GM21825 (cell line): ENCODE data around the gene SEMA3F.
A peak's percentile ranks its signal among the peaks of the same experiment; 100 is the strongest.
"Not testable (repeated sequence)": the region's sequence is repeated elsewhere in the genome, so short reads cannot be mapped to it uniquely, and the experiment has no call there.

Source experiments
- ATAC-seq: cut with Tn5 transposase; IDR thresholded peaks from one replicate; pipeline ENCODE4 v1.9.1; 2021; ENCODE audit warnings: mild to moderate bottlenecking, moderate library complexity; ENCODE audit not compliant: unreplicated experiment

SEMA3F gene

GRCh38 chr3:50227390-50228183 is 72.5 kb downstream of the SEMA3F start:
- ATAC-seq = peak; percentile 85

DNA sequence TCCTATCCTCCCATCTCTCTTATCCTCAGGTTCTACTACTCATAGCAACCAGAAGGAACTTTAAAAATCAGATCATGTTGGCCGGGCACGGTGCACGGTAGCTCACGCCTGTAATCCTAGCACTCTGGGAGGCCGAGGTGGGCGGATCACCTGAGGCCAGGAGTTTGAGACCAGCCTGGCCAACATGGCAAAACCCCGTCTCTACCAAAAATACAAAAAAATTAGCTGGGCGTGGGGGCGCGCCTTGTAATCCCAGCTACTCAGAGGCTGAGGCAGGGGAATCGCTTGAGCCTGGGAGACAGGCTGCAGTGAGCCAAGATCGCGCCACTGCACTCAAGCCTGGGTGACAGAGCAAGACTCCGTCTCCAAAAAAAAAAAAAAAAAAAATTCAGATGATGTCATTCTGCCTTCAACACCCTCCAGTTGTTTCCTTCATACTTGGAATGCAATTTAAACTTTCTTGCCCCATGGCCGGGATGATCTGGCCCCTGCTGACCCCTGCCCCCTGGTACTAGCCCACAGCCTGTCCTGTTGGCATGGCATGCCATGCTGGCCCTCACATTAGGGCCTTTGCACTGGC is 73.2 kb downstream of the SEMA3F start:
- ATAC-seq = not testable (repeated sequence)

- ATAC-seq = no peak
Observed at GRCh38 chr3:50229490-50229889, 74.4 kb downstream of the SEMA3F start.

GRCh38 chr3:50230104-50230793 is 75.1 kb downstream of the SEMA3F start:
- no peak for ATAC-seq

DNA sequence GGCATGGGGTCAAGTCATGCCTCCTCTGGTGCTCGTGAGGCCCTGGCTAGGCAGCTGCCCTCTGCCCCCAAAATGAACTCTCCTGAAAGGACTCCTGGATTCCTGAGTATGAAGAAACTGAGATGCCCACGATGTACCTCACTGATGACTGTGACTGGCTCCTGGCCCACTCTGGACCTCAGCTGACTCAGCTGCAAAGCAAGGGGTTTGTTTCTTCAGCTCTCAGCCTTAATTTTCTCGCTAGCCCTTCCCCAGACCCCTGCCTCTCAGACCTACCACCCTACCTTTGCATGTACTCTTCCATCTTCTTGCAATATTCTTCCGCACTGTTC is 75.6 kb downstream of the SEMA3F start:
- ATAC-seq = no peak

- no peak for ATAC-seq
Observed at GRCh38 chr3:50231581-50231980, 76.5 kb downstream of the SEMA3F start.

DNA sequence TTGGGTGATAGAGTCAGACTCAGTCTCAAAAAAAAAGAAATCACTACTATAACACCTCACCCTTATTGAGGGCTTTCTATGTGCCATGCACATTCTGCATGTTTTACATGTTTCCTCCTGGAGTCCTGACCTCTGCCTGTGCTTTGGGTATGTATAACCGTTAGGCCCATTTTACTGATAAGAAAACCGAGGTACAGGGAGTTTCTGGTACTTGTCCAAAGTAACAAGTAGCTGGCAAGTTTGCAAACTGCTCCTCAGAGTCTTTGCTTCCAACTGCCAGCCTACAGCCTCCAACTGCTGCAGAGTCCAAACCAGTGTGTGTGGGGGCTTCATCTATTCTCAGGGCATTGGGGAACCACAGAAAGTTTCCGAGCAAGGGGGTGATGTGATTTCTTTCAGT is 77.2 kb downstream of the SEMA3F start:
- no peak for ATAC-seq

DNA sequence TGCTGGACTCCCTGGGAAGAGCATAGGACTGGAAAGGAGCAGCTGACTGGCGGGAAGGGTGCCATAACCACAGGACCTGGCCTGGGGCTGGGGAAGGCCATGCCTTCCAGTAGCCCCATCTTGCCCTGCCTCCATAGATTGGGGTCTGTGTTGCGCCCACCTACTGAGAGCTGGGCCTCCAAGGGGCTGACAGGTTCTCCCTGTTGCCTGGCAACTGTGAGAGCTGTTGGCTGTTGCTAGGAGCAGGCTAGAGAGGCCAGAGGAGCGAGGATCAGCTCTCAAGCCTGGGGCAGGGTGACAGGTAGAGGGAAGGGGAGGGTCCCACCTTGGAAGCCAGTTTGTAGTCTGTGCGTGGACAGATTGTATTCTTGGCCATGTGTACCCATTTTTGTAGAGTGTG is 78.1 kb downstream of the SEMA3F start:
- ATAC-seq = no peak

DNA sequence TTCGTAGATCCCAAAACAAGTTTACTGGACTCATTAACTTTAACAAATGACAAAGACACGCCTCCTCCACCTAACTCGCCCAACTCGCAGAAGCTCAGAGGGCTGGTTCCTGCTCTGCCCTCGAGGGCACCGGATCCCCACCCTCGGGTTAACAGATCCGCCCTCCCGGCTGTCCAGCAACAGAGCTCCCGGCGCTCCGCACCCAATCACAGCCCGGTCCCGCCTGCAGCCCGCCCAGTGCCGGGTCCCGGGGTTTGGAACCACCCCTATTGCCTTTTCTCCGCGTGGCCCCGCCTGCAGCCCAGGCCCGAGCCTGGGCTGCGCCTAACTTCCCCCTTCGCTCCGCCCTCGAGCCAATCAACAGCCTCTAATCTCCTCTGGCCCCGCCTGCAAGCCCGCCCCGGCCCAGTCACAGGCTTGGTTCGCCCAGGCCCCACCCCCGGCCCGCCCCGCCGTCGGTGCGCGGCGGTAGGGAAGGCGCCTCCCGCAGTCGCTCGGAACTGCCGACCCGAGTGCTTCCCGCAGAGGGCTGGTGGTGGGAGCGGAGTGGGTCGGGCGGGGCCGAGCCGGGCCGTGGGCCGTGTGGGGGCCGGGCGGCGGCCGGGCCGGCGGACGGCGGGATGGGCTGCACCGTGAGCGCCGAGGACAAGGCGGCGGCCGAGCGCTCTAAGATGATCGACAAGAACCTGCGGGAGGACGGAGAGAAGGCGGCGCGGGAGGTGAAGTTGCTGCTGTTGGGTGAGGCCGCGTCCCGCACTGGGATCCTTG is 80.8 kb downstream of the SEMA3F start, which contains the start of gene GNAI2:
GNAI2 (plus strand) TSS at position 489 of the 768 bp plus-strand sequence; CDS start at position 621, 132 bp downstream.
- ATAC-seq = peak; percentile 90

DNA sequence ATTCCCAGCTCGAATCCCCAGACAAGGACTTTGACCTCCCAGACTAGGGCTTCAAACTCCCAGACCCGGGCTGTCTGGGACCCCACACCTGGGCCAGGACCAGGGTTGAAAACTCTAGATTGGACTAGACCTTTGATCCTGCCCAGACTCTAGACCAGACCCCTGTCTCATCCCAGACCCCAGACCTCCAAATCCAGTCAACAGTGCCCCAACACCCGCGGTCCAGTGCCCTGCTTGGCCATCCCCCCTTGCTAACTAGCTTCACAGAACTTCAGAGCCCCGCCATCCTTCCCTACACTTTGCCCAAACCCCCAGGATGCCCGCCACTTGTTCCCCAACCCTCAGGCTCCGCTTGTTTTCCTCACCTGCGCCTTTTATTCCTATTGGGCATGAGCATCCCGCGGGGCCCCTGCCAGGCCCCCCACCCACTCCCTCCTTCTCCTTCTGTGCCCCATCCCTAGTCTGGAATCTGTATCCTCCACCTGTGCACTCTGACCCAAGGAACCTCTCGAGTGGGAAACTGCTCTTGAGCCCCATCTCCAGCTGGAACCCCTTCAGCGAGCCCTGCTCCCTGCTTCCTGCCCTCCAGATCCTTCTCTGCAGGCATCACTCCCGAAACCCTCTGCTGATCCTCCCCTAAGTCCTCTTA is 81.5 kb downstream of the SEMA3F start:
- no peak for ATAC-seq

DNA sequence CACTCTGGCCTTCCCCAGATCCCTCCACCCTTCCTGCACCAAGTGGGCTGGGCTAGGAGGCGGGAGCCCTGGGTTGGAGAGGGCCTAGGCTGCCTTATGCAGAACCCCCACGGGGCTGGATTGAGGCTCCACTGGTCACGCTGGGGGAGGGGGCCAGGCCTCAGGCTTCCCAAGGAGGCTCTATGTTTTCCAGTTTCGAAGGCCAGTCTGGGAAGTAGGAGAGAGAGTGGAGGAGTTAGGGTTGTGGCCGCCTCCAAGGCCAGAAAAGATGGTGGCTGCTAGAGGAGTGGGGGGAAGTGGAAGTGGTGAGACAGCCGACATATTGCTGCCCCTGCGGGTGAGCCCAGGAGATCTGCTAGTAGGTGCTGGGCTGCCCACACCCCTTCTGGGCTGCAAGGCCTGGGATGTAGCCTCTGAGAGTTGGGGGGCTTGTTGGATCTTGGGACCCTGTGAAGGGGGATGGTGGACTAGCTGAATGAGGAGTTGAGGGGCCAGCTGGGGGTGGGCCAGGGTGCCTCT is 82.1 kb downstream of the SEMA3F start:
- no peak for ATAC-seq

DNA sequence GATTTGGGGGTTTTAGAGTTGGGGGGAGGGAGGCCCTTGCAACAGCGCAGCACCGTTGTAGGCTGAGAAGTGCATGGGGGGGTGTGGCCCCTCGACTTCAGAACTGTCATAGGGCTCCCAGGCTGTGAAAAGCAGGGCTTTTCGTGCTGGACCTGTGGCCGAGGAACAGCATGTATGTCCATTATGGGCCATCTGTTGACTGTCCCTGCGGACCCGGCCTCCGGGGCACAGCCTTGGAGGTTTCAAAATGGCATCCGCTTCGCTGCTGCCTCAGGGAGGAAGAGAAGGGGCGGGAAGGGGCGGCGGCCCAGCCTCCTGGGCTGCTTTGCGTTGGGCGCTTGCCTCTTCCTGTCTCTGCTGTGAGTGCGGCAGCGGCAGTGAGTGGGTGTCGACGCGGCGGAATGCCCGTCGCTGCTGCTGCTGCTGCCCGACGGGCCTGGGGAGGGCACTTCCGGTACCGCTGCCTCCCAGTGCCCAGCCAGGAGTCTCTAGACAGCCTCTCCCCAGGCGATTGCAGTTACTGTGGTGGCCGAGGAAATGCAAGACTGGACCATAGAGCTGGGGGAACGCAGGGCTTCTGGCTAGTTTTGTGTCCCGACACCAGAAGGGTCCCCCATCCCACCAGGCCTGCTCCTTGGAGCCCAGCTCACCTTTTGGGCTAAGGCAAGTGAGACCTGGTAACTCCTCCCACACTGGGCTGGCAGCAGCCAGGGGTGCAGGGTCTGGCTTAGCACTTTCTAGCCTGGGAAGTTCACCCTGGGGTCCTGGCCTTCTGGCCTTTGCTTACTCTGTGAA is 82.8 kb downstream of the SEMA3F start:
- ATAC-seq = peak; percentile 33

- ATAC-seq = no peak
Observed at GRCh38 chr3:50238549-50239026, 83.5 kb downstream of the SEMA3F start.
